ENCODE data around the gene CEP70. TPM values are rescaled to one million over a fixed set of nuclear protein-coding genes. Genes with fewer than 3 reads are reported as not detected.
A peak's percentile ranks its signal among the peaks of the same experiment; 100 is the strongest.

The CEP70 gene
- total and polyA plus RNA-seq, 10 of the 15 experiments (the other 5 are each of a cell fraction or from before 2014, with no cell fraction given): 1.4 to 9.3 (median 2.2) TPM

- TF ChIP-seq IRF3 (IDR thresholded peaks at IDR 0.05): no peak
- TF ChIP-seq IRF4 (IDR thresholded peaks at IDR 0.05; ENCODE audit: low read depth, low read length): no peak
- TF ChIP-seq JUND (IDR thresholded peaks at IDR 0.05; ENCODE audit: low read depth, low read length): 0 out of 2 replicates have a peak, but pooled peaks have one; percentile 10
- TF ChIP-seq SRF (IDR thresholded peaks at IDR 0.05; ENCODE audit: low read depth in 2 of 2, low read length in 2 of 2): peak; percentile 61 to 90
- TF ChIP-seq ZBTB11 (CRISPR knock-in tag; IDR thresholded peaks at IDR 0.05): no peak
- TF ChIP-seq ZNF24 (IDR thresholded peaks at IDR 0.05): no peak
- no peak for TF ChIP-seq KDM1A (IDR thresholded peaks at IDR 0.05; ENCODE audit: borderline replicate concordance)
- no peak for TF ChIP-seq STAT1 (conservative IDR thresholded peaks at IDR 0.05)
- TF ChIP-seq NFIC (IDR thresholded peaks at IDR 0.05; ENCODE audit: low read depth, low read length): no peak
- TF ChIP-seq RUNX3 (IDR thresholded peaks at IDR 0.05; ENCODE audit: low read length): peak; percentile 55; the same call in 1 of the 2 replicates
- TF ChIP-seq RBBP5 (conservative IDR thresholded peaks at IDR 0.05): no peak
- peak; percentile 15 for TF ChIP-seq KLF5 (IDR thresholded peaks at IDR 0.05; ENCODE audit: partially characterized antibody)
- no peak for TF ChIP-seq SIX5 (IDR thresholded peaks at IDR 0.05; ENCODE audit: low read depth, low read length, severe bottlenecking)
- TF ChIP-seq CTCF (IDR thresholded peaks at IDR 0.05 in 2 of 3, conservative IDR thresholded peaks at IDR 0.05 in 1 of 3; ENCODE audit: control insufficient read depth in 2 of 3, extremely low read depth in 1 of 3, insufficient read depth in 1 of 3, low read depth in 3 of 3, low read length in 3 of 3): peak; percentile 72 to 91 (median 90)
- TF ChIP-seq HDAC2 (IDR thresholded peaks at IDR 0.05): no peak
- peak; percentile 54 for TF ChIP-seq NR2C2 (IDR thresholded peaks at IDR 0.05; ENCODE audit: borderline replicate concordance, control insufficient read depth, insufficient read length, low read depth)
- 0 out of 2 replicates have a peak, but pooled peaks have one; percentile 40 for TF ChIP-seq CREB1 (IDR thresholded peaks at IDR 0.05; ENCODE audit: low read depth)
- no peak for TF ChIP-seq SPI1 (IDR thresholded peaks at IDR 0.05; ENCODE audit: borderline replicate concordance, insufficient read depth, low read depth, low read length)
- no peak for TF ChIP-seq MEF2B (IDR thresholded peaks at IDR 0.05; ENCODE audit: partially characterized antibody, poor library complexity, severe bottlenecking)
- peak; percentile 74 for TF ChIP-seq NFYB (IDR thresholded peaks at IDR 0.05; ENCODE audit: insufficient read depth, low read depth, low read length)
- no peak for TF ChIP-seq ZBED1 (IDR thresholded peaks at IDR 0.05; ENCODE audit: borderline replicate concordance)
- peak; percentile 48; the same call in 1 of the 2 replicates for TF ChIP-seq POLR2AphosphoS2 (IDR thresholded peaks at IDR 0.05; ENCODE audit: low read depth, low read length)
- TF ChIP-seq ATF2 (IDR thresholded peaks at IDR 0.05; ENCODE audit: low read length): no peak
Observed at GRCh38 chr3:138594150-138594934, at the start of gene CEP70 (continued).

All from GM12878 (cell line).